ENCODE data around the gene GNAO1. TPM values are rescaled to one million over a fixed set of nuclear protein-coding genes. Genes with fewer than 3 reads are reported as not detected.

The GNAO1 gene
- polyA plus RNA-seq, 1 donor (not counting 4 experiments of a cell fraction or from before 2014, with no cell fraction given): 0.13 TPM

DNA sequence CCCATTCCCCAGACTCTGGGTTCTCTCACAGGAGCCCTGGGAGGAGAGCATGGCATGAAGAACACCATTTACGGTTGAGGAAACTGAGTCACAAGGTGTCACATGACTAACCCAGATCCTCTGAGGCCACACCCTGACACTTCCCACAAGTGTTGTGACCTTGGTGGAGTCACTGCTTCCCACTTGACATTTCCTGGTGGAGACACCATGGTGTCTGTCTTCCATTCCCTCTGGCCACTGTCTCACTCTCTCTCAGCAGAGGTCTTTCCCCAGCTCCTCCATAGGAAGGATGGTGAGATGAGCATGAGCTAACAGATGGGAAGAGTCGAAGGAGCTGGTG, 116.2 kb downstream of the GNAO1 start:
- peaks cover 7% of the 10 kb centered on the region for H3K27me3 ChIP-seq (ENCODE audit: control insufficient read depth, extremely low read depth, insufficient read depth, low read length)
- H3K27ac ChIP-seq (ENCODE audit: control insufficient read depth, insufficient read depth, low read length): no peak overlapping the region
- no peak overlapping the region for H3K9ac ChIP-seq (ENCODE audit: control insufficient read depth, extremely low read depth, insufficient read depth, low read length)
- H3K4me1 ChIP-seq (ENCODE audit: control insufficient read depth, extremely low read depth, insufficient read depth, low read length): no peaks in the 10 kb centered on the region
- TF ChIP-seq, protein P1, sequence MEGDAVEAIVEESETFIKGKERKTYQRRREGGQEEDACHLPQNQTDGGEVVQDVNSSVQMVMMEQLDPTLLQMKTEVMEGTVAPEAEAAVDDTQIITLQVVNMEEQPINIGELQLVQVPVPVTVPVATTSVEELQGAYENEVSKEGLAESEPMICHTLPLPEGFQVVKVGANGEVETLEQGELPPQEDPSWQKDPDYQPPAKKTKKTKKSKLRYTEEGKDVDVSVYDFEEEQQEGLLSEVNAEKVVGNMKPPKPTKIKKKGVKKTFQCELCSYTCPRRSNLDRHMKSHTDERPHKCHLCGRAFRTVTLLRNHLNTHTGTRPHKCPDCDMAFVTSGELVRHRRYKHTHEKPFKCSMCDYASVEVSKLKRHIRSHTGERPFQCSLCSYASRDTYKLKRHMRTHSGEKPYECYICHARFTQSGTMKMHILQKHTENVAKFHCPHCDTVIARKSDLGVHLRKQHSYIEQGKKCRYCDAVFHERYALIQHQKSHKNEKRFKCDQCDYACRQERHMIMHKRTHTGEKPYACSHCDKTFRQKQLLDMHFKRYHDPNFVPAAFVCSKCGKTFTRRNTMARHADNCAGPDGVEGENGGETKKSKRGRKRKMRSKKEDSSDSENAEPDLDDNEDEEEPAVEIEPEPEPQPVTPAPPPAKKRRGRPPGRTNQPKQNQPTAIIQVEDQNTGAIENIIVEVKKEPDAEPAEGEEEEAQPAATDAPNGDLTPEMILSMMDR (optimal IDR thresholded peaks at IDR 0.05 in 1 of 3, IDR thresholded peaks at IDR 0.05 in 1 of 3, conservative IDR thresholded peaks at IDR 0.05 in 1 of 3; ENCODE audit: extremely low read depth in 1 of 3, insufficient read depth in 2 of 3, low read length in 3 of 3): no peak
- TF ChIP-seq EZH2 (IDR thresholded peaks at IDR 0.05; ENCODE audit: low read length): no peak
- no peaks in the 10 kb centered on the region for H3K36me3 ChIP-seq (ENCODE audit: control insufficient read depth in 2 of 2, extremely low read depth in 1 of 2, insufficient read depth in 2 of 2, low read length in 2 of 2)
- H3K79me2 ChIP-seq (ENCODE audit: control insufficient read depth, insufficient read depth, low read length): no peaks in the 10 kb centered on the region
- H3K4me3 ChIP-seq (ENCODE audit: control insufficient read depth in 2 of 3, extremely low read depth in 1 of 3, insufficient read depth in 2 of 3, low read depth in 1 of 3, low read length in 3 of 3): no peak overlapping the region
- DNase-seq (ENCODE audit: low read depth, low spot score) (no peak), FAIRE-seq (no peak)
- no peaks in the 10 kb centered on the region for H3K9me1 ChIP-seq (ENCODE audit: control insufficient read depth, extremely low read depth, insufficient read depth, low read length)
- H3K9me3 ChIP-seq (ENCODE audit: control insufficient read depth, low read depth, low read length): no peaks in the 10 kb centered on the region
- H4K20me1 ChIP-seq (ENCODE audit: control insufficient read depth, extremely low read depth, insufficient read depth, low read length): no peaks in the 10 kb centered on the region
- H3K4me2 ChIP-seq (ENCODE audit: control insufficient read depth, extremely low read depth, insufficient read depth, low read depth, low read length): no peak overlapping the region
- dilution Hi-C loops (cut with MboI; ENCODE audit: extremely low pct_ligation_motif_present, low sequenced_read_pairs): no loop called here
- H2AFZ ChIP-seq (ENCODE audit: control insufficient read depth, low read length): no peak overlapping the region

GRCh38 chr16:56309008-56309407, 117.7 kb downstream of the GNAO1 start:
- Histone ChIP-seq H3K27me3 (ENCODE audit: control insufficient read depth, extremely low read depth, insufficient read depth, low read length) (peaks cover 7% of the 10 kb centered on the region), H3K9me3 (ENCODE audit: control insufficient read depth, low read depth, low read length) (no peaks in the 10 kb centered on the region), H3K79me2 (ENCODE audit: control insufficient read depth, insufficient read depth, low read length) (no peaks in the 10 kb centered on the region), H3K27ac (ENCODE audit: control insufficient read depth, insufficient read depth, low read length) (no peak overlapping the region), H3K4me1 (ENCODE audit: control insufficient read depth, extremely low read depth, insufficient read depth, low read length) (no peaks in the 10 kb centered on the region), H4K20me1 (ENCODE audit: control insufficient read depth, extremely low read depth, insufficient read depth, low read length) (no peaks in the 10 kb centered on the region), H2AFZ (ENCODE audit: control insufficient read depth, low read length) (no peak overlapping the region), H3K4me3 (ENCODE audit: control insufficient read depth in 2 of 3, extremely low read depth in 1 of 3, insufficient read depth in 2 of 3, low read depth in 1 of 3, low read length in 3 of 3) (no peak overlapping the region), H3K9me1 (ENCODE audit: control insufficient read depth, extremely low read depth, insufficient read depth, low read length) (no peaks in the 10 kb centered on the region), H3K4me2 (ENCODE audit: control insufficient read depth, extremely low read depth, insufficient read depth, low read depth, low read length) (no peak overlapping the region), H3K9ac (ENCODE audit: control insufficient read depth, extremely low read depth, insufficient read depth, low read length) (no peak overlapping the region), H3K36me3 (ENCODE audit: control insufficient read depth in 2 of 2, extremely low read depth in 1 of 2, insufficient read depth in 2 of 2, low read length in 2 of 2) (no peaks in the 10 kb centered on the region)
- dilution Hi-C loops (cut with MboI; ENCODE audit: extremely low pct_ligation_motif_present, low sequenced_read_pairs): no loop called here
- FAIRE-seq (no peak), DNase-seq (ENCODE audit: low read depth, low spot score) (no peak)
- TF ChIP-seq, protein P1 (optimal IDR thresholded peaks at IDR 0.05 in 1 of 3, IDR thresholded peaks at IDR 0.05 in 1 of 3, conservative IDR thresholded peaks at IDR 0.05 in 1 of 3; ENCODE audit: extremely low read depth in 1 of 3, insufficient read depth in 2 of 3, low read length in 3 of 3): no peak
- TF ChIP-seq EZH2 (IDR thresholded peaks at IDR 0.05; ENCODE audit: low read length): no peak

Measured in keratinocyte (primary cell).